SK-N-MC (cell line): ENCODE data around the gene ERBB3.
"Not testable (repeated sequence)": the region's sequence is repeated elsewhere in the genome, so short reads cannot be mapped to it uniquely, and the experiment has no call there.

Experiments used
- DNase-seq: peaks from one replicate; pipeline ENCODE4 v3.0.0-alpha.2; 2011; ENCODE audit warnings: low read depth, low spot score
- H3K27ac ChIP-seq: fragments of 200-600 bp; sonication (generic); 2 replicates; pipeline ENCODE4 v1.5.1; 2016; ENCODE audit warnings: mixed run types
- H3K36me3 ChIP-seq: fragments of 200-600 bp; sonication (generic); 2 replicates; pipeline ENCODE4 v1.6.1; 2017; ENCODE audit warnings: antibody characterized with exemption, low read length, mixed read lengths; ENCODE audit not compliant: insufficient read depth
- H3K4me3 ChIP-seq: fragments of 200-600 bp; sonication (generic); 2 replicates; pipeline ENCODE4 v1.5.1; 2016
- H3K9ac ChIP-seq: fragments of 200-600 bp; sonication (generic); 2 replicates; pipeline ENCODE4 v1.8.0; 2017; ENCODE audit warnings: mixed run types, mixed read lengths; ENCODE audit not compliant: insufficient read length
- H3K9me3 ChIP-seq: fragments of 200-600 bp; sonication (generic); 2 replicates; pipeline ENCODE4 v1.6.1; 2017; ENCODE audit warnings: low read depth, mild to moderate bottlenecking, antibody characterized with exemption, low read length, moderate library complexity, mixed read lengths
- EZH2 ChIP-seq: fragments of 200-600 bp; sonication (generic); IDR thresholded peaks from one replicate; pipeline ENCODE4 v1.6.1; 2017; ENCODE audit warnings: antibody characterized with exemption
- FOXP2 ChIP-seq: optimal IDR thresholded peaks from 2 replicates; pipeline ENCODE3; 2011; ENCODE audit warnings: mild to moderate bottlenecking, moderate library complexity; ENCODE audit not compliant: insufficient read depth; ENCODE audit errors: extremely low read length, control extremely low read depth
- POLR2AphosphoS5 ChIP-seq: IDR thresholded peaks from 2 replicates; pipeline ENCODE4 v1.6.1; 2012; ENCODE audit warnings: mild to moderate bottlenecking, low read depth, low read length, borderline replicate concordance

The ERBB3 gene

GRCh38 chr12:56074396-56074795 is 5.6 kb upstream of the ERBB3 start:
- Histone ChIP-seq H3K4me3 (no peak overlapping the region), H3K36me3 (no peaks in the 10 kb centered on the region), H3K9me3 (no peaks in the 10 kb centered on the region), H3K27ac (no peak overlapping the region), H3K9ac (no peak overlapping the region)
- TF ChIP-seq POLR2AphosphoS5 (no peak), FOXP2 (no peak), EZH2 (no peak)
- no peak for DNase-seq

- DNase-seq, H3K4me3 ChIP-seq, H3K27ac ChIP-seq, H3K9ac ChIP-seq, H3K36me3 ChIP-seq, H3K9me3 ChIP-seq: not testable (repeated sequence)
Observed at GRCh38 chr12:56077966-56078365, 2.0 kb upstream of the ERBB3 start.

GRCh38 chr12:56078427-56078826 is 1.5 kb upstream of the ERBB3 start:
- TF ChIP-seq POLR2AphosphoS5 (no peak), EZH2 (no peak), FOXP2 (no peak)
- H3K9me3 ChIP-seq, result no peaks in the 10 kb centered on the region
- no peak overlapping the region; the same call in 1 of the 2 replicates for H3K4me3 ChIP-seq
- no peak overlapping the region for H3K9ac ChIP-seq
- no peak overlapping the region for H3K27ac ChIP-seq
- DNase-seq, result no peak
- no peaks in the 10 kb centered on the region for H3K36me3 ChIP-seq

- peak overlapping the region; percentile 93 for H3K4me3 ChIP-seq
Observed at GRCh38 chr12:56078931-56079722, 838 bp upstream of the ERBB3 start.

GRCh38 chr12:56080556-56081138 is 682 bp downstream of the ERBB3 start:
- DNase-seq, result no peak
- H3K27ac ChIP-seq, result no peak overlapping the region
- H3K9ac ChIP-seq, result no peak overlapping the region
- no peak for TF ChIP-seq POLR2AphosphoS5
- TF ChIP-seq EZH2, result no peak
- no peak for TF ChIP-seq FOXP2
- no peaks in the 10 kb centered on the region for H3K36me3 ChIP-seq
- H3K9me3 ChIP-seq, result no peaks in the 10 kb centered on the region
- 0 out of 2 replicates have a peak overlapping the region, but pooled peaks have one; percentile 93 for H3K4me3 ChIP-seq

More at GRCh38 chr12:56078931-56079722, 838 bp upstream of the ERBB3 start:
- no peaks in the 10 kb centered on the region for H3K9me3 ChIP-seq
- H3K36me3 ChIP-seq, result no peaks in the 10 kb centered on the region
- no peak for DNase-seq
- H3K9ac ChIP-seq, result peak overlapping the region; percentile 61
- TF ChIP-seq POLR2AphosphoS5 (no peak), FOXP2 (no peak), EZH2 (no peak)
- H3K27ac ChIP-seq, result no peak overlapping the region

- Histone ChIP-seq H3K36me3 (no peaks in the 10 kb centered on the region), H3K9me3 (no peaks in the 10 kb centered on the region), H3K9ac (no peak overlapping the region), H3K4me3 (no peak overlapping the region), H3K27ac (no peak overlapping the region)
- TF ChIP-seq EZH2 (no peak), POLR2AphosphoS5 (no peak), FOXP2 (no peak)
- no peak for DNase-seq
Observed at GRCh38 chr12:56081393-56082347, 1.7 kb downstream of the ERBB3 start.

- no peak overlapping the region for H3K27ac ChIP-seq
- H3K4me3 ChIP-seq, result no peak overlapping the region
- H3K9ac ChIP-seq, result no peak overlapping the region
- no peaks in the 10 kb centered on the region for H3K36me3 ChIP-seq
- DNase-seq, result no peak
- TF ChIP-seq POLR2AphosphoS5 (no peak), EZH2 (no peak), FOXP2 (no peak)
- H3K9me3 ChIP-seq, result no peaks in the 10 kb centered on the region
Observed at GRCh38 chr12:56082382-56082781, 2.4 kb downstream of the ERBB3 start.

GRCh38 chr12:56082967-56083366 is 3.0 kb downstream of the ERBB3 start:
- no peak for TF ChIP-seq POLR2AphosphoS5
- no peak for TF ChIP-seq EZH2
- no peak for TF ChIP-seq FOXP2
- DNase-seq, result no peak
- Histone ChIP-seq H3K9ac (no peak overlapping the region), H3K4me3 (no peak overlapping the region), H3K27ac (no peak overlapping the region), H3K9me3 (no peaks in the 10 kb centered on the region), H3K36me3 (no peaks in the 10 kb centered on the region)
